Suppressor macrophage (primary cell): ENCODE data around the gene GPATCH2.
A peak's percentile ranks its signal among the peaks of the same experiment; 100 is the strongest.
"Not testable (repeated sequence)": the region's sequence is repeated elsewhere in the genome, so short reads cannot be mapped to it uniquely, and the experiment has no call there.

Source experiments
- DNase-seq, 4 experiments: peaks; one replicate each; pipeline ENCODE4 v3.0.0-alpha.2; 2020 to 2022

GPATCH2 gene

DNA sequence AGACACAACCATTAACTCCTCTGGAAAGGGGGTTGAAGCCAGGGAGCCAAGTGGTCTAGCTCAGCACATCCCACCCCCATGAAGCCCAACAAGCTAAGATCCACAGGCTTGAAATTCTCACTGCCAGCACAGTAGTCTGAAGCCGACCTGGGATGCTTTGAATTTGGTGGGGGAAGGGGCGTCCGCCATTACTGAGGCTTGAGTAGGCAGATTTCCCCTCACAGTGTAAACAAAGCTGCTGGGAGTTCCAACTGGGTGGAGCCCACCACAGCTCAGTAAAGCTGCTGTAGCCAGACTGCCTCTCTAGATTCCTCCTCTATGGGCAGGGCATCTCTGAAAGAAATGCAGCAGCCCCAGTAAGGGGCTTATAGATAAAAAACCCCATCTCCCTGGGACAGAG, 193.5 kb downstream of the GPATCH2 start:
- DNase-seq: no peak

DNA sequence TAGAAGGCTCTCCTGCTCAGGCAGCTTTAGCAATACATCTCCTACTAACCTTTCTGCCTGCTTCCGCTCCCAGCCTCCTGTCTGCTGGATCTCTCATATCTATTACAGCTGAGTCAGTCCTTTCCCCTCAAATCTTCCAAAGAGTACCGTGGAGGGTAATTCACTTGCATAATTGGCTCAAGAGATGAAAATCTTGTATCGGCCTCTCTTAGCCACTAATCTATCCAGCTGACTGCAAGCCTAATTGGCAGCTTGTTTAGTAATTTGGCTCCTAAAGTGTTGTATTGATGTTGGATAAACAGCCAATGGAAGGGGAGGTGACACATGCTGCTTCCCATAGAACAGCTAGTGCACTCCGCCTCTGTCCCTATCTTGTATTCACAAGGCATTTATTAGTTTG, 195.7 kb downstream of the GPATCH2 start:
- DNase-seq: no peak

DNA sequence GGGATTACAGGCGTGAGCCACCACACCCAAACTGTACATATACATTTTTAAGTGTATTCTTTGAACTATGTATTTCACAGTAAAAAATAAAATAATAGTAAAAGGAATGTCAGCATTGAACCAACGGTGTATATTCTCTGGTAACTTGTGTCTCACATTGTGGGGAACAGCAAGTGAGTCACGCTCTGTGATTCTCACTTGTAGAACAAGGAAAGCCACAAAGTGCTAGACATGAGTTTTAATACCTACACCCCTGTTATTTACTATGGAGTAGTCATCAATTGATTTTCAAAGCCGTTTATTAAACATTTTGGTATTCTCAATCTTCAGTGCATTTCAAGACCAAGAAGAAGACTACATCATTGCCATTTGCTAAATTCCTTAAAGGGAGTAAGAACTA, 197.2 kb downstream of the GPATCH2 start:
- DNase-seq: no peak

DNA sequence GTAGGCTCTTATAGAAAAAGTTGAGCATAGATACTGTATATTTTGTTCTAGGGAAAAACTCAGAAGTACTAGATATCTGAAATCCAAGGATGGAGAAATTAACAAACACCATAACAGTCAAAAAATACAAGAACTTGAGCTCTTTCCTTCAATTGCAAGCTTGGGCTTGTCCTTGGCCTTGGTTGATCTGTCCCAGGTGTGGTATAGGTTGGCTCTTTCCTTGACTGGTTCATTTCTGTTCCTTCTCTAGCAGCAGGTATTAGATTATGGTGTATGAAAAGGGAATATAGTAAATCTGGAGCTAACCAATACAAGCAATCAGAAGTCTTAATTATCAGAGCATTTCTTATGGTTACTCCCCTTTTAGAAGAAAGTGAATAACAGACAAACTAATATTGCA, 198.6 kb downstream of the GPATCH2 start:
- no peak for DNase-seq

DNA sequence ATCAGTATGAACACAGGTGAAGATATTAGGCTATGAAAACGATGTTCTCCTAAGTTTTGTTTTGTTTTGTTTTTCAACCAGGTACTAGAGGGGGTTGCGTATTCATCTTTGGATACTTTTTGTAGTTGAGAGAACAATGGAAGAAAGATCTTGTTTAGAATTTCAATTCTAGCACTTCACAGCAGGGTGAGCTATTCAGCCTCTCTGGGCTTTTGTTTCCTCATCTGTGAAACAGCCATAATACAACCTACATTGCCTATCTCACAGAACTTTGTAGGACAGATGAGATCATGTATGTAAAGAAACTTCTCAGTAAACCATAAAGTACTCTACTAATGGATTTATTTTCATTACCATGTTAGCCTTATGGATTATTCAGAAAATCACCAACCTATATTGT, 199.5 kb downstream of the GPATCH2 start:
- DNase-seq: peak in 2 of 4 experiments; percentile 3 to 12

DNA sequence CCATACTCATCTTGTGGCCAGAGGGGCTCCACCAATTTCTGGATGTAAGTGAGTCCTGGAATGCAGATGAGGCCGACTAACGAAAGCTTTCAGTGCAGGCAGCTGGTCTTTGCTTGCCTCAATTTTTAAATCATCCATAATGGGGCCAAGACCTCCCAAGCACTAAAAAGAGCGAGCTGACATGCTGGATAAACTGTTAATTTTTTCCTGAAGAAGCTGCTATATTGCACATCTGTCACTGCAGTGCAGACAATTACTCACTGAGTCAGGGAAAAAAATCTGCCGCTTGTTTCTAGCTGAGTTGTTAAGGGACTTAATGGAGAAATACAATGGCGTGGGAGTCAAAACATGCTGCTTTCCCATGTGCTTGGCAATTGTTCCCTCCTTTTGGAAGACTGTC, 205.5 kb downstream of the GPATCH2 start:
- DNase-seq: no peak

DNA sequence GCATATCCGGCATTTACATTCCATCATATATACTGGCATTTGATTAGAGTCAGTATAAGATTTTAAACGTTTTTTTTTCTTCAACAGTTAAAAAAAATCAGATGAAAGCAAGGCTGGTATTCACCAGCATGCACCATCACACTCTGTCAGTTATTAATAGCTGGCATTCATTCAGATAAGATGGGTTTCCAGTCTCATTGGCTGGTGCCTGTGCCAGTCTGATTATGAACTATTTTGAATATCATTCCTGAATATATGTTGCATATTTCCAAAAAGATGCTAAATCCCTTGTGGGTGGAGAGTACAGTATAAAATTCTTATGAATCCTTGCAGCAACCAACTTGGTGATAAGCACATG, 211.7 kb downstream of the GPATCH2 start:
- DNase-seq: no peak

DNA sequence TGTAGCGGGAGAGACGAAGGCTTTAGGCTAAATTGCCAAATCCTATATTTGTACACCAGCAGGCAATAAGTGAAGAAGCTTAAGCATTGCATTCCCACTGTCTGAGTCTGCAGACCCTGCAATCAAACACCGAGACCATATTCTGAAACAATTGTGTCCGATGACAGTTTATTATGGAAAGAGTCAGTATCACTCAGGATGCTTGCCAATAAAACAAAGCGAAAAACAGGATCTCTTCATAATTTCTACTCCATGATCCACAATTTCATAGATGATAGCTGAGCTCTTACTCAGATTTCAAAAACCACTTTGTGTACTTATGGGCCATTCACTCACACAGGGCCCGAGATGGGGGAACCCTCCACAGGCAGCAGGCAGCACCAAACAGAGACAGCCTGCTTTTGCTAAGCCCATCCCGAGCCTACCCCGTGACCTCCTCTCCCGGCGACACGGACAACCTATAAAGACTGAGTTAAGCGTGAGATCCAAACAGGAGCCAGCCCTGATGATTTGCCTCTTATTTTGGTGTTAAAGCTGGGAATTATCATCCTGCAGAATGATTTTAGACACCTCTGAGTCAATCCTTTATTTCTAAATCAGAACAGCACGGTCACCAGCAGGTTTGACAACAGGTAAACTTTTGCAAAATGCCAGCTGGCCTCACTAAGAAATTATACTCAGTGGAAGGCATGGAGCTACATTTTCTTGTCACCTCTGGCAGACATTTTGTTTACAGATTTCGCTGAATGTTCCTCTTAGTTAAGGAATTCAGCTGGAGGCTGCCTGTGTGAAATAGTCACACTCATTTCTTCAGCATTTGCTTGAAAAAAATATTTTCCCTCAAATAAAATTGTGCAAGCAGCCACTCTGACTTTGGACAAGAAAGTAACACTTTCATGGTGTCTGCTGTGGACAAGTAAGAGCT, 212.4 kb downstream of the GPATCH2 start:
- no peak for DNase-seq

DNA sequence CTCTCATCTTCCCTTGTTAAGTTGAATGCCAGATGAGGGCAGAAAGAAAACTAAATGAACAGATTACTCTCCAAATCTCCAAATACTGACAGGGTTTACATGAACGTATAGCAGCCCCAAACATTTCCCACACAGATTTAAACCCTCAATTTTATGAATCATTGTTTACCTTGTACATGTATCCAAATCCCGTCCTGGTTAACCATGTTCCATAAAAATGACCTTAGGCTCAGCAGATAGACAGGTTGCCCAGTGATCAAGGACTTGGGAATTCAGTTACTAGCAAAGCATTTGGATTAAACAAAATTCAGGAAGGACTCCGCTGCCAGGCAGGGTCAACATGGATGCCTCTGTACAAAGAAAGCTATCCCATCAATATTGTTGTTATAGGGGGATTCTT, 213.5 kb downstream of the GPATCH2 start:
- DNase-seq: no peak

DNA sequence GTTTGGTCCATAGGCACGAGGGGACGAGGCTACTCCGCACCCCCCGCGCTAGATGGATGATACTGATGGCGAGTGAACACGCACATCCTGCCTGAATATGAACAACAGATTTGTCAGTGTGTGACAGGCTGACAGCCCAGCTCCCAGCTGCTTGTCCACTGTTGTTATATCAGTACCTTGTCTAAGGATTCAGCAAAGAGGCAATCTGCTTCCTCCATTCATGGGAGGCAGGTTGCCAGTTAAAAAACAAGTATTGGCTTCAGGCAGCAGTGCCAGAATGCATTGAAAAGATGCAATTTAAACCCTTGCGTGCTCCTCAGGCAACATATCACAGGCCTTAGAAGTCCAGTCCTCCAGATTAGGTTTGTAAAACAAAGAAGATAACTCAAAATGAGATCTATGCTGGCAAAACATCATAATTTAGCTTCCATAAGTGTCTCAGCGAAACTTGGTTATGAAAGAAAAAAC, 223.3 kb downstream of the GPATCH2 start:
- no peak for DNase-seq

DNA sequence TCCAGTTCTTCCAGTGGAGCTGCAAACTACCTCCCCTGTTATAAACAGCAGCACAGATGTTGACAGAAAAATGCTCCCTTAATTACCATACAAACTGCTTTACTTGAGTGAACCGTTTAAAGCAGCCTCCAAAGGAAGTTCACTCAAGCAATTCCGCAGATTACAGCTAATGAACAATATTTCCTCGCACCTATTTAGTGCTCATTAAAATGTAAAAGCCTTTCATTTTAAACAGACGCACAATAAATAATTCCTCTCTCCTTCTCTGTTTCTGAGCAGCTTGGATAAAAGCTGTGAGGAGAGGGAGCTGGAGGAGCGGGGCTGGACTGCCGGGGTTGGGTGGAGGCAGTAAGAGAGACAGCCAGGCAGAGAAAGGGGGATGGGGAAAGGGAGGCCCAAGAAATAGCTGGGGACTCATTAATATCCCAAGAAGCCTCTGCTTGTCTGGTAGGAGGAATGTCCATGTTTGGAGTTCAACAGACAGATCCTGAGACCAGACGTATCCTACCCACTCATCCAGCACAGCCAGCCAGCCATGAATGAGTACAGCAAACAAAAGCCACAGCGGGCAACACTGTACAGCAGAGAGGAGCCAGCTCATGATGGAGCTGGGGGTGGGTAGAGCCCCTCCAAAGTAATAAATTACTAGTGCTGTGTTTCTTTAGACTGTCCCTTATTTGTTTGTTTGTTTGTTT, 227.7 kb downstream of the GPATCH2 start:
- no peak for DNase-seq

DNA sequence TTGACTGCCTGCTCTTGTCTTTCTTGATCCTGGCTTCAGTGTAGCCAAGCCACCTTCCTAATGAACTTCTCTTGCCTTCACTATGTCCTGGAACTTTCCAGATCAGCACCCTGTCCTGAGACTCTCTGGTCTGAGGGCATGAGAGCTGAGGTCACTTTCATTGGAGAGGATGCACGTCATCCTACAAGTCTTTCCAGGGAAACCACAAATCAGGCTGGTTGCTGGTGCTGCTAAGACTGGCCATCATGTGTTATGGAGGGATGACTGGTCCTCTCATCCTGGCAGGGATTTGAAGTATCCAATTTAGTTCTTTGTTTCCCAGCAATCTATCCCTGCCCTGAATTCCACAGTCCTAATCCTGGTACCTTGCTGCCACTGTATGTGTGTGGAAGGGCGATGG, 228.6 kb downstream of the GPATCH2 start:
- no peak for DNase-seq

DNA sequence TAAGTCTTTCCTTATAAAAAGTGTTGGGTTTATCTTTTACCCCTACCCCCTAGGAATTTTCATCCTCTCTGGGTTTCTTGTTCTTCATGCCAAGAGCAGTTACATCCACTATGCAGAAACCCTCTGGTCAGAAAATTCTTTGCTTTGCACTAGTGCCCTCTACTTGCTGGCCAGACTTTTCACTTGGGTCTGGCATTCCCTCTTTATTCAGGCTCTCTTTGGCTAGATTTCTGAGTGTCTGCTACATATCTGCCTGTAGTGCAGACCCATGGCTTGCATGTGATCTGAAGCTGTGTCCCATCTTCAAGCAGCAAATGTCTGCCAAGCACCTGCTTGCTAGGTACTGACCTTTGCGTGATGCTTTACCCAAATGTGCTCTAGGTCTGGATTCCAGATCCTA, 237.0 kb downstream of the GPATCH2 start:
- DNase-seq: no peak

DNA sequence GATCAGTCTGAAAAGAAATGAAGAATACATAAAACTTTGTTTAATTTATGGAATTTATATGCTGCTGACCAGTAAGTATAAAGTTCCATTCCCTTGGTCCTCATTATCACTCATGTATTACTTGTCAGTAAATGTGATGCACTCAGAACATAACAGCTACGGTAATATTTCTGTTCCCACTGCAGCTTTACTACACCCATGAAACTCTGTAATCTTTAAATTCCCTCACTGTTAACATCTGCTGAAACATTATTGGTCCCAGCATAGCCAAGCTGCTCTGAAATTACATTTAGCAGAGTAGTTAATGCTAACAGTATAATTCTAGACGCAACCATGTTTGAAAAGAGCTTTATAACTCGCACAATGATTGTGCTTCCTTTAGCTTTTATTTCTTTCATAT, 238.4 kb downstream of the GPATCH2 start:
- DNase-seq: no peak

DNA sequence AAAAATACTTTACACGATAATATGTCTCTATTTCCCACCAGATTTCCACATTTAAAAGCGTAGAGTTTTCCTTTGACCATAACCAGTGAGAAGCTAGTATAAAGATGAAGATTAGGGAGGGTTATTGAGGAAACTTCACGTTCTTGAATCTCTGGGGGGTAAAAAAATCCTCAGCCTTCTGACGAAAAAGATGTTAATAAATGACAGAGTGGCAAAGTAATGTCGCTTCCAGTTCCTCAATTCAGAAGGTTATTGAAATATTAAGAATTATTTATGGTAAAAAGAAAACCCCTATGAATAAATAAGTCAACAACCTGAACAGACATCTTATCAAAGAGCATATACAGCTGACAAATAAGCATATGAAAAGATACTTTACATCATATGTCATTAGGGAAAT, 241.0 kb downstream of the GPATCH2 start:
- DNase-seq: no peak

DNA sequence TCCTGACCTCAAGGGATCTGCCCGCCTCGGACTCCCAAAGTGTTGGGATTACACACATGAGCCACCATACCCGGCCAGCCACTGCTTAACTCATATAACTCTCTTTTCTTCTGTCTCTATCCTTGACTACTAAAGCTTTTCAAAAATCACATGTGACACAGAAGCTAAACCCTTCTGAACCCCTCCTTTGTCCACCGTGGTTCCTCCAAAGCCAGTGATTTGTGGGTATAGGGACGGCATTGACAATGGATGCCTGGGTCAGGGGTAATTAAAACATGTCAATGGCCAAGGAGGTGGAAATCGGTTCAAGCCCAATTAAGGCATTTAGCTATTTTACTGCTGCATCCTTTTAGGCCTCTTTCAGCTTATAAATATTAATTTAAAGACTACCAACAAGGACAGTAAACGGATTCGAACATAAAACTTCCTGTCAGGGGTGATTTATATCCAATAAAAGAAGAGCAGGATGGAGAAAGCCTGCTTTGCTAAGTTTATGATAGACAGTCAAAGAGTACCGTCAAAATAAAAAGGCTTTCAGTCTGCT, 242.3 kb downstream of the GPATCH2 start:
- DNase-seq: no peak

DNA sequence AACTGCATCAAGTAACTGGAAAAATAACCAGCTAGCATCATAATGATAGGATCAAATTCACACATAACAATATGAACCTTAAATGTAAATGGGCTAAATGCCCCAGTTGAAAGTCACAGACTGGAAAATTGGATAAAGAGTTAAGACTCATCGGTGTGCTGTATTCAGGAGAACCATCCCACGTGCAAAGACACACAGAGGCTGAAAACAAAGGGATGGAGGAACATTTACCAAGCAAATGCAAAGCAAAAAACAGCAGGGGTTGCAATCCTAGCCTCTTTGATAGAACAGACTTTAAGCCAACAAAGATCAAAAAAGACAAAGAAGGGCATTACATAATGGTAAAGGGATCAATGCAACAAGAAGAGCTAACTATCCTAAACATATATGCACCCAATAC, 249.1 kb downstream of the GPATCH2 start:
- DNase-seq: not testable (repeated sequence)

DNA sequence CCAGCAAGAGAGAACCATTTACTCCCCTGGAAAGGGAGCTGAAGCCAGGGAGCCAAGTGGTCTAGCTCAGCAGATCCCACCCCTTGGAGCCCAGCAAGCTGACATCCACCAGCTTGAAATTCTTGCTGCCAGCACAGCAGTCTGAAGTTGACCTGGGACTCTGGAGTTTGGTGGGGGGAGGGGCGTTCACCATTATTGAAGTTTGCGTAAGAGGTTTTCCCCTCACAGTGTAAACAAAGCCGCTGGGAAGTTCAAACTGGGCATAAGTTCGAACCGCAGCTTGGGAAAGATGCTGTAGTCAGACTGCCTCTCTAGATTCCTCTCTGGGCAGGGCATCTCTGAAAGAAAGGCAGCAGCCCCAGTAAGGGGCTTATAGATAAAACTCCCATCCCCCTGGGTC, 251.1 kb downstream of the GPATCH2 start:
- not testable (repeated sequence) for DNase-seq

DNA sequence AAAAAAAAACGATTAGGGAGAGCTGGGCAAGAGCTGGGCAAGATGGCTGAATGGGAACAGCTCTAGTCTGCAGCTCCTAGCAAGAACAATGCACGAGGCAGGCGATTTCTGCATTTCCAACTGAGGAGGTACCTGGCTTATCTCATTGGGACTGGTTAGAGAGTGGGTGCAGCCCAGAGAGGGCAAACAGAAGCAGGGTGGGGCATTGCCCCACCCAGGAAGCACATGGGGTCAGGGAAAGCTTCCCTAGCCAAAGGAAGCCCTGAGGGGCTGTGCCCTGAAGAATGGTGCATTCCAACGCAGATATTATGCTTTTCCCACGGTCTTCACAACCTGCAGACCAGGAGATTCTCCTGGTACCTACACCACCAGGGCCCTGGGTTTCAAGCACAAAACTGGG, 251.6 kb downstream of the GPATCH2 start:
- no peak for DNase-seq
